BJ (cell line): ENCODE data around the gene KATNIP. TPM values are rescaled to one million over a fixed set of nuclear protein-coding genes. Genes with fewer than 3 reads are reported as not detected.

Experiments
- CTCF ChIA-PET: fragments of 350-600 bp; formaldehyde crosslinking; extraction: SDS; loops from one replicate; lab custom pipeline; 2021; ENCODE audit warnings: antibody characterized with exemption, inconsistent platforms; lab: Yijun Ruan, JAX
- POLR2A ChIA-PET: fragments of 300-600 bp; sonication (Branson Sonifier 250); formaldehyde crosslinking; extraction: SDS; loops from one replicate; lab custom pipeline; 2021; ENCODE audit warnings: antibody characterized with exemption; lab: Charles Lee
- DNase-seq: peaks from one replicate; pipeline ENCODE4 v3.0.0-alpha.2; 2011; ENCODE audit warnings: low read depth
- H3K27me3 ChIP-seq: 2 replicates; pipeline ENCODE4 v1.6.0; 2011; ENCODE audit warnings: low read length; ENCODE audit not compliant: control insufficient read depth, insufficient read depth
- H3K36me3 ChIP-seq: 2 replicates; pipeline ENCODE4 v1.5.1; 2011; ENCODE audit warnings: low read length; ENCODE audit not compliant: control insufficient read depth, insufficient read depth
- H3K4me3 ChIP-seq: 2 replicates; pipeline ENCODE4 v1.5.1; 2011; ENCODE audit warnings: low read depth, mild to moderate bottlenecking, control low read depth, low read length
- polyA plus RNA-seq: library from polyadenylated mRNA; depleted of rRNA; stranded (reverse); fragments of >200 nt; gene quantifications from 2 replicates; pipeline ENCODE4 v1.2.3, GENCODE V29; 2011
- TF ChIP-seq, protein P1 (sequence below): IDR thresholded peaks from 2 replicates; pipeline ENCODE4 v1.5.1; 2011; ENCODE audit warnings: low read depth, mild to moderate bottlenecking, control low read depth, inconsistent platforms, low read length, moderate library complexity; ENCODE audit not compliant: insufficient read depth

KATNIP gene
- polyA plus RNA-seq, 1 experiment: 18.8 TPM

DNA sequence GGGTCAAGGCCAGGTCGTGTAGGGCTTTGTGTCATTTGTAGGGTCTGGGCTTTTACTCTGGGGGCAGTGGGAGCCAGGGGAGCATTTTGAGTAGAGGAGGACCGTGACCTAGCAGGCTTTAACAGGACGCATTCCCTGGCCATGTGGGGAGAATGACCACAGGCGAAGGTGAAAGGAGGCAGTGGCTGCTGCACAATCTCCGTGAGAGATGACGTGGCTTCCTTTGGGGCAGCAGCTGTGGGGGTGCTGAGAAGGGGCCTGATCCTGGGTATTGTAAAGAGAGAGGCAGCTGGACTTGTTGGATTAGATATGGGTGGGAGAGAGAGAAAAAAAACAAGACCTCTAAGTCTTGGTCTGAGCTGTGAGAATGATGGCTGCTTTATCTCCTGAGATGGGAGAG is 46.0 kb downstream of the KATNIP start:
- ChIA-PET CTCF (interaction anchor here (1.1 kb wide), 2 partner anchors 9 to 42 kb away, joined by 3 read pairs; no protein-coding TSS in a partner anchor), POLR2A (no interaction called here)
- Histone ChIP-seq H3K4me3 (no peak overlapping the region), H3K27me3 (no peaks in the 10 kb centered on the region), H3K36me3 (no peaks in the 10 kb centered on the region; the same call in 1 of the 2 replicates)
- TF ChIP-seq, protein P1, sequence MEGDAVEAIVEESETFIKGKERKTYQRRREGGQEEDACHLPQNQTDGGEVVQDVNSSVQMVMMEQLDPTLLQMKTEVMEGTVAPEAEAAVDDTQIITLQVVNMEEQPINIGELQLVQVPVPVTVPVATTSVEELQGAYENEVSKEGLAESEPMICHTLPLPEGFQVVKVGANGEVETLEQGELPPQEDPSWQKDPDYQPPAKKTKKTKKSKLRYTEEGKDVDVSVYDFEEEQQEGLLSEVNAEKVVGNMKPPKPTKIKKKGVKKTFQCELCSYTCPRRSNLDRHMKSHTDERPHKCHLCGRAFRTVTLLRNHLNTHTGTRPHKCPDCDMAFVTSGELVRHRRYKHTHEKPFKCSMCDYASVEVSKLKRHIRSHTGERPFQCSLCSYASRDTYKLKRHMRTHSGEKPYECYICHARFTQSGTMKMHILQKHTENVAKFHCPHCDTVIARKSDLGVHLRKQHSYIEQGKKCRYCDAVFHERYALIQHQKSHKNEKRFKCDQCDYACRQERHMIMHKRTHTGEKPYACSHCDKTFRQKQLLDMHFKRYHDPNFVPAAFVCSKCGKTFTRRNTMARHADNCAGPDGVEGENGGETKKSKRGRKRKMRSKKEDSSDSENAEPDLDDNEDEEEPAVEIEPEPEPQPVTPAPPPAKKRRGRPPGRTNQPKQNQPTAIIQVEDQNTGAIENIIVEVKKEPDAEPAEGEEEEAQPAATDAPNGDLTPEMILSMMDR: no peak
- no peak for DNase-seq

DNA sequence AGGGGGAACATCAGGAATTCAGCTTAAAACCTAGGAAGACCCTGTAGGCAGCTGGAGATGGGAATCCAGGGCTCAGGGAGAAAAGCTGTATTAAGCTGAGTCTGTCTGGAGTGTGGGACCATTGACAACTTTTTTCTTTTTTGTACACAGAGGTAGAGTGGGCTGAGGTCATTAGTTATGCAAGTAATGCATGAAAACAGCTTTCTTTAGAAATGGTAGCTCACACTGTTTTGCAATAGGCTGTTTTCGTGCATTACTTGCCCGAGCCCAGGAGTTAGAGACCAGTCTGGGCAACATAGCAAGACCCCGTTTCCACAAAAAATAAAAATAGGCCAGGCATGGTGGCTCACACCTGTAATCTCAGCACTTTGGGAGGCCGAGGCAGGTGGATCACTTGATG is 46.5 kb downstream of the KATNIP start:
- Histone ChIP-seq H3K27me3 (no peaks in the 10 kb centered on the region), H3K36me3 (no peaks in the 10 kb centered on the region; the same call in 1 of the 2 replicates), H3K4me3 (no peak overlapping the region)
- no peak for DNase-seq
- POLR2A ChIA-PET: no interaction called here
- CTCF ChIA-PET: interaction anchor here (1.1 kb wide), 1 partner anchor 9 kb away, joined by 3 read pairs; no protein-coding TSS in a partner anchor
- TF ChIP-seq, protein P1: no peak

DNA sequence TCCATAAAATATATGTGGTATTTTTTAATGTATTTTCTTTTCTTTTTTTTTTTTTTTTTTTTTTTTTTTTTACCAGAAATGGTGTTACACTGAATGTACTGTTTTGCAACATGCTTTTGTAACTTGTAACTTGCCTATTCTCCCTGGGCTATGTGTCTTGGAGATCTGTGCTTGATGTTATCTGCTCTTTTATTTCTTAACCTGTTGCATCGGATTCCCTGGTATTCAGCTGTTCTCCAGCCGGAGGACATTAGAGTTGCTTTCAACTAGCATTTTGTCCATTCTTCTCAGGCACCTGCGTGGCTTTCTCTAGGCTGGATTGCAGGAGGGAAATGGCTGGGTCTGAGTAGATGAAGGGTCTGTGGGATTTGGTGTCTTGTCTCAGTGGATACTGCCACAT is 47.4 kb downstream of the KATNIP start:
- no peaks in the 10 kb centered on the region for H3K27me3 ChIP-seq
- ChIA-PET CTCF (interaction anchor here (1.1 to 1.3 kb wide), 2 partner anchors 8 to 10 kb away, joined by 3 read pairs; no protein-coding TSS in a partner anchor), POLR2A (no interaction called here)
- TF ChIP-seq, protein P1: no peak
- DNase-seq: no peak
- no peak overlapping the region for H3K4me3 ChIP-seq
- H3K36me3 ChIP-seq: no peaks in the 10 kb centered on the region; the same call in 1 of the 2 replicates

DNA sequence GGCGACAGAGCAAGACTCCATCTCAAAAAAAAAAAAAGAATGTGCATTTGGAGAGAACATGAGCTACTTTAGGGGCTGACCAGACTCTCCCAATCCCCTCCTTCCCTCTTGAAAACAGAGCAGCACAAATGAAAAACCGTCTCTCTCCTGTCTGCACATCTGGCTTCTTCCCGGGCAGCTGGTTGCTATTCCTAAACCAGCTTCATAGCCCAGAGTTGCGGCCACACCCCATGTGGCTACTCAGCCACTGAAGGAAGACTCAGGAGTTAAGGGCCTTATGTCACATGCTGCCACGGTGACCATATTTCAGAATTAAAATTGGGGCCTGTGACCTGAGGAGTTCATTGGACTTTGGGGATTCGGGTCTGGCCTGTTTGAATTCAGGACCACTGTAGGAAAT is 48.3 kb downstream of the KATNIP start:
- TF ChIP-seq, protein P1: no peak
- DNase-seq: no peak
- no peaks in the 10 kb centered on the region for H3K27me3 ChIP-seq
- no peak overlapping the region for H3K4me3 ChIP-seq
- CTCF ChIA-PET: interaction anchor here (1.2 to 1.3 kb wide), 2 partner anchors 11 to 34 kb away, joined by 3 read pairs; no protein-coding TSS in a partner anchor
- no peaks in the 10 kb centered on the region; the same call in 1 of the 2 replicates for H3K36me3 ChIP-seq
- POLR2A ChIA-PET: no interaction called here

DNA sequence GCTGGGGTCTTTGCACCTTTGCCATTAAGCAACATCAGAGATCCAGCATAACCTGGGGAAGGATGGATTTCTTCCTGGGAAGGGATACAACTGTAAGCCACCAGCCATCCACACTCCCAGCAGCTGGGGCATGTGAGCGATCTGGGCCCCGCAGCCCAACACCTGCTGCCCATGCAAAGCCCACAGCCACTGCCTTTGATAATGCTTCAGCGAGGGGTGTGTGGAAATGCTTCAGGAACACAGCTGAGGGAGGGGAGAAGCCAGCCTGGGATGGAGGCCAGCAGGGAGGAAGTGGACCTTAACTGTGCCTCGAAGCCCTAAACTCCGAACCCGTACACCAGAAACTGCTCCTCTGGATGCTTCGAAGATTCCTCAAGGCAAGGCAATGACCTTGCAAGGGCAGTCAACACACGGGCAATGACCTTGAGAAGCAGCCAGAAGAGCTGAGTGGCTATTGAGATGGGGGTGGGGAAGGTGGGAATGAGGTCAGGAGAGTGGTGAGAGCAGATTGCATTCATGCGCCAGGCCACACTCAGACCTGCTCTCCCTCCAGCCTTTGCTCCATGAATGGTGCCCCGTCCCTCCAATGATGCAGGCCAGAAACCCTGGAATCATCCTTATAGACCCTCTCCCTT is 49.1 kb downstream of the KATNIP start:
- Histone ChIP-seq H3K27me3 (no peaks in the 10 kb centered on the region), H3K4me3 (no peak overlapping the region), H3K36me3 (no peaks in the 10 kb centered on the region; the same call in 1 of the 2 replicates)
- DNase-seq: no peak
- ChIA-PET POLR2A (no interaction called here), CTCF (interaction anchor here (1.2 kb wide), 1 partner anchor 35 kb away, joined by 3 read pairs; no protein-coding TSS in a partner anchor)
- TF ChIP-seq, protein P1: no peak
